ENCODE data around the gene SYNGR1.
A peak's percentile ranks its signal among the peaks of the same experiment; 100 is the strongest.
"Not testable (repeated sequence)": the region's sequence is repeated elsewhere in the genome, so short reads cannot be mapped to it uniquely, and the experiment has no call there.

SYNGR1 gene

GRCh38 chr22:39411828-39412365, 62.1 kb downstream of the SYNGR1 start:
- DNase-seq: not testable (repeated sequence)

GRCh38 chr22:39413204-39413603, 63.4 kb downstream of the SYNGR1 start:
- DNase-seq: not testable (repeated sequence)

- no peak for DNase-seq
These were observed 64.6 kb downstream of the SYNGR1 start for GRCh38 chr22:39414377-39414776.

- DNase-seq: peak; percentile 35
These were observed 65.1 kb downstream of the SYNGR1 start for GRCh38 chr22:39414886-39415285.

GRCh38 chr22:39415506-39415905, 65.7 kb downstream of the SYNGR1 start:
- DNase-seq: no peak

- no peak for DNase-seq
These were observed 66.5 kb downstream of the SYNGR1 start for GRCh38 chr22:39416319-39416718.

DNA sequence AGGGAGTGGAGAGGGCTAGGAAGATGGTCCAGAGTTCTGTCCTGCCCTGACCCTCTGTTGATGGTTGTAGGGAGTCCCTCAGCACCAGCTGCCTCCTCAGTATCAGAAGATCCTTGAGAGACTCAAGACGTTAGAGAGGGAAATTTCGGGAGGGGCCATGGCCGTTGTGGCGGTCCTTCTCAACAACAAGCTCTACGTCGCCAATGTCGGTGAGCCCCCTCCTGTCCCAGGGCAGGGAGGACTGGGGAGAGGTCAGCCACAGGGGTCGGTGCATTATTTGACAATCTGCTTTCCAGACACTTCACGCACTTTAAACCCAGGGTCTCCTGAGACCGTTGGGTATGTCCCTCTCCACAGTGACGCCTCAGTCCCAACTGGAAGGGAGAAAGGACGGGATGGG, 67.8 kb downstream of the SYNGR1 start:
- DNase-seq: no peak

DNA sequence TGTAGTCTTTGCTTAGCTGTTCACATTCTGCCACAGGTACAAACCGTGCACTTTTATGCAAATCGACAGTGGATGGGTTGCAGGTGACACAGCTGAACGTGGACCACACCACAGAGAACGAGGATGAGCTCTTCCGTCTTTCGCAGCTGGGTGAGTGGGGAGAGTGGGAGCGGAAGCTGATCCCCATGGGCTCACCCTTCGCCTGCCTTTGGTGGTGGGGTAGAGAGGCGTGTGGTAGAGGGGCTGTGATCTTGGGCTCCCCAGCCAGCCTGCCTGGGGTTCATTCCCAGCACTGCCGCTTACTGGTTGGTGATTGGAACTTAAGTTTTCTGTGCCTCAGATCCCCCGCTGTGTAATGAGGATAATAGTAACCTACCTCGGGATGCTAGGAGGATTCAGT, 68.9 kb downstream of the SYNGR1 start:
- DNase-seq: no peak

DNA sequence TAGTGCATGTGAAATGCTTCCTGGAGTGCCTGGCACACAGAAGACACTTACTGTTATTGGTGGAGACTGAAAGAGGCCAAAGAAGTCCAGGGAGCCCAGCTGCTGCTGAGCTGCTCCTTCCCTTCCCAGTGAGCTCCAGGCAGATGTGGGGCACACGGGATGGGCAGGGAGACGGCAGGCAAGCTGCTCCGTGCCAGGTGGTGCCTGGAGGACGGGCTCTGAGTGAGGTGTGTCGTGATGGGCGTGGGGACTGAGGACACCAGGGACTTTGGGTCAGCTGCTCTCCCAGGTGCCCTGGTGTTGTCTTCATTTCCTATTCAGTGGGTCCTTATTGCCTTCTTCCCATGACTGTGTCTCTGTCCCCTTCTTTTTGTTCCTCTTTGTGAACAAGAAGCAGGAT, 69.3 kb downstream of the SYNGR1 start:
- DNase-seq: no peak

DNA sequence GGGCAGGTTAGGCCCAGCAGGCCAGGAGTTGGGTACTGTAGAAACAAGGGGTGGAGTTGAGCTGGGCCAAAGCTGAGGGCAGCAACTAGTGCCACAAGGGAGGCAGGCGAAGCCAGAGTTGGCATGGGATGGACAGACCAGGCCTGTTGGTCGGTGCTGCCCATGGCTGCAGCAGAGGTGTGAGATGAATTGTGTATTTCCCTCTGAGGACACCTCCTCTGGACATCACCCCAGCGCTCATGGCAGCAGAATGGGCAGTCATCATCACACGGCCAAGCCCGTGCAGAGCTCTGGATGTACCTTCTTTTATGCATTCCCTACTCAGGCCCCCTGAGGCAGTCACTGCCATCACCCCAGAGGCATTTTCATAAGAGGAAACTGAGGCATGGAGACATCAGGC, 70.1 kb downstream of the SYNGR1 start:
- DNase-seq: no peak

- DNase-seq: no peak
These were observed 71.9 kb downstream of the SYNGR1 start for GRCh38 chr22:39421691-39422090.

- no peak for DNase-seq
These were observed 72.3 kb downstream of the SYNGR1 start for GRCh38 chr22:39422101-39422500.

- no peak for DNase-seq
These were observed 72.9 kb downstream of the SYNGR1 start for GRCh38 chr22:39422721-39423120.

- no peak for DNase-seq
These were observed 74.2 kb downstream of the SYNGR1 start for GRCh38 chr22:39423976-39424375.

- DNase-seq: no peak
These were observed 76.7 kb downstream of the SYNGR1 start for GRCh38 chr22:39426380-39427043.

DNA sequence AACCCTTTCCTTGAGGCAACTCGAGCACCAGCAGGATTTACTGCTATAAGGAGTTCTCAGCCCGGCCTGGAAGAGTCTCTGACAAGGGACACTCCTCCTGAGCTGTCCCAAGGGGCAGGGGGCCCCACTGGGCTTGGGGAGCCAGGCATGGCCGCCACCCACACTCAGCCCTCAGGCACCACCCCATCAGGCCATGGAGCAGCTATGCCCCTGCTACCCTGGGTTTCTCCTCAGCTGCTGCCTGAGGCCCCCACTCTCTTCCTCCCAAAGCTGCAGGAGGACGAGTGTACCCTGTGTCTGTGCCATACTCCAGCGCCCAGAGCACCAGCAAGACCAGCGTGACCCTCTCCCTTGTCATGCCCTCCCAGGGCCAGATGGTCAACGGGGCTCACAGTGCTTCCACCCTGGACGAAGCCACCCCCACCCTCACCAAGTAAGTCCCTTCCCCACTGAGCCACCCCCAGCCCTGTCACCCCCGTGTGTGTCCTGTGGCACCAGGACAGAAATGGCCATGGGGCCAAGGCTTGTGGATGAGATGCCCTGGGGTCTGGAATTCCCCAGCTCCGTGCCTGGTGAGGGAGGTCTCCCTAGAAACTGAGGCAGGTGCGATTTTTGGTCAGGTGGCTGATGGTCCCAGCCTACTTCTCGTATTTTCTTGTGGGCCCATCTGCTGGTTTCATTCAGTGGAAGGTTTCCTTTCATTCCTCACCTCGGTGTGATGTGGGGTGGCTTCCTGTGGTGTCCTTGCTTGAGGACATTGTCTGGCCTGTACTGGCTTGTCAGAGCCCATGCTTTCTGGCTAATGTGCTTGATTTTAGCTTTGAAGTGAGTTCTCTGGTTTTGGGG, 78.2 kb downstream of the SYNGR1 start:
- DNase-seq: no peak

GRCh38 chr22:39428597-39429071, 78.8 kb downstream of the SYNGR1 start:
- DNase-seq: no peak

DNA sequence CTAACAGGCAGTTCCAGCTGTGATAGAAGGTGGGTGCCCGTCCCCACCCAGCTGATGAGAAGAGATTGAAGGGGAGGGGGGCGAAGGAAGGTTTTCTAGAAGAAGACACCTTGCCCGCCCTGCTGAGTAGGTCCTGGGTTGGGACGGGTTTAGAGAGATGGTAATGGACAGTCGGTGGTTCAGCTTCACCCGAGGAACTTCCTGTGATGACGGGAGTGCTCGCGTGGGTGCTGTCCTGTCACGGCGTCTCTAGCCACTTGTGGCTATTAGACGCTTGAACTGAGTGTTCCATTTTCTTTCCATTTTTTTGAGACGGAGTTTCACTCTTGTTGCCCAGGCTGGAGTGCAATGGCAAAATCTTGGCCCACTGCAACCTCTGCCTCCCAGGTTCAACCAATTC, 79.4 kb downstream of the SYNGR1 start:
- no peak for DNase-seq

DNA sequence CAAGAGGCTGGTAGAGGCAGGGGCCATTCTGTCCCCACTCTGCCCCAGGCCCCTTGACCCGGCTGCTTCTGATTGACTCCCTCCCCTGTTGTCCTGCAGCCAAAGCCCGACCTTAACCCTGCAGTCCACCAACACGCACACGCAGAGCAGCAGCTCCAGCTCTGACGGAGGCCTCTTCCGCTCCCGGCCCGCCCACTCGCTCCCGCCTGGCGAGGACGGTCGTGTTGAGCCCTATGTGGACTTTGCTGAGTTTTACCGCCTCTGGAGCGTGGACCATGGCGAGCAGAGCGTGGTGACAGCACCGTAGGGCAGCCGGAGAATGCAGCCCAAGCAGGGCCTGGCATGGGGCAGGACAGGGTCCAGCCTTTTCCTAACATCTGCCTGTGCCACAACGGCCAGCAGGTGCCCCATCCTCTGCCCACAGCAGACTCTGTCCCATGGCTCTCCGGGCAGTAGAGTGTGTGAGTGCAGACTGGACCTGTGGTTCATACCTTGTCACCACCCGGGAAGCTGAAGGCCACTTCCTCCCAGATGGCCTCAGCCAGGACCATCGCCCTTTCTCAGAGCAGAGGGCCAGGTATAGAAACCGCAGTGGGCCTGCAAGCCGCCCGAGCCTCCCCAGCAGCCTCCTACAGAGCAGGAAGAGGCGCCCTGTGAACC, 80.3 kb downstream of the SYNGR1 start:
- DNase-seq: no peak

- no peak for DNase-seq
These were observed 80.9 kb downstream of the SYNGR1 start for GRCh38 chr22:39430576-39431150.

GRCh38 chr22:39431216-39431801, 81.5 kb downstream of the SYNGR1 start:
- DNase-seq: no peak

- no peak for DNase-seq
These were observed 82.0 kb downstream of the SYNGR1 start for GRCh38 chr22:39431821-39432251.

Measured in midbrain (tissue), 1 donor.